Body of pancreas (tissue), 4 donors: ENCODE measurements around the gene THSD4.

Experiments used
- CTCF ChIP-seq, 7 experiments: fragments of 450-650 bp in 4 of 7; fragments of 200-600 bp in 3 of 7; sonication (generic) in 3 of 7; IDR thresholded peaks; one replicate each; pipeline ENCODE4 v1.5.1; 2016 to 2019; ENCODE audit warnings: antibody characterized with exemption in 7 of 7
- POLR2A ChIP-seq, 3 donors: fragments of 450-650 bp; IDR thresholded peaks; one replicate each; pipeline ENCODE4 v1.6.1; 2016; ENCODE audit warnings: antibody characterized with exemption in 3 of 3, mild to moderate bottlenecking in 2 of 3

- TF ChIP-seq POLR2A (IDR thresholded peaks at IDR 0.05) (no peak), CTCF (IDR thresholded peaks at IDR 0.05) (no peak)
These were observed 240.0 kb downstream of the THSD4 start for GRCh38 chr15:71355268-71355667.
